GM12865 (cell line): ENCODE data around the gene NCAN.

Experiments used
- DNase-seq: peaks from one replicate; pipeline ENCODE4 v3.0.0; 2010; ENCODE audit warnings: low read depth
- H3K4me3 ChIP-seq: 2 replicates; pipeline ENCODE4 v1.5.1; 2011; ENCODE audit warnings: mild to moderate bottlenecking, low read depth, low read length, control low read depth
- CTCF ChIP-seq: IDR thresholded peaks from 2 replicates; pipeline ENCODE4 v1.5.1; 2011; ENCODE audit warnings: low read length, control low read depth, low read depth, inconsistent platforms; ENCODE audit not compliant: insufficient read depth; ENCODE audit errors: missing control alignments

Gene NCAN

GRCh38 chr19:19294914-19295313 is 83.2 kb downstream of the NCAN start:
- TF ChIP-seq CTCF: no peak
- no peak for DNase-seq
- no peak overlapping the region for H3K4me3 ChIP-seq

GRCh38 chr19:19296953-19297689 is 85.4 kb downstream of the NCAN start:
- no peak for DNase-seq
- H3K4me3 ChIP-seq: no peak overlapping the region
- no peak for TF ChIP-seq CTCF

- no peak overlapping the region for H3K4me3 ChIP-seq
- TF ChIP-seq CTCF: no peak
- no peak for DNase-seq
Observed at GRCh38 chr19:19297759-19298158, 86.0 kb downstream of the NCAN start.

GRCh38 chr19:19300613-19301012 is 88.9 kb downstream of the NCAN start:
- no peak for TF ChIP-seq CTCF
- DNase-seq: no peak
- no peak overlapping the region for H3K4me3 ChIP-seq
